IPS-NIHi7 (cell line): ENCODE measurements around the gene KTN1.

ENCODE experiments used
- DNase-seq: peaks from one replicate; pipeline ENCODE4 v3.0.0; 2012; ENCODE audit warnings: mixed read lengths; ENCODE audit errors: extremely low spot score

KTN1 gene

DNA sequence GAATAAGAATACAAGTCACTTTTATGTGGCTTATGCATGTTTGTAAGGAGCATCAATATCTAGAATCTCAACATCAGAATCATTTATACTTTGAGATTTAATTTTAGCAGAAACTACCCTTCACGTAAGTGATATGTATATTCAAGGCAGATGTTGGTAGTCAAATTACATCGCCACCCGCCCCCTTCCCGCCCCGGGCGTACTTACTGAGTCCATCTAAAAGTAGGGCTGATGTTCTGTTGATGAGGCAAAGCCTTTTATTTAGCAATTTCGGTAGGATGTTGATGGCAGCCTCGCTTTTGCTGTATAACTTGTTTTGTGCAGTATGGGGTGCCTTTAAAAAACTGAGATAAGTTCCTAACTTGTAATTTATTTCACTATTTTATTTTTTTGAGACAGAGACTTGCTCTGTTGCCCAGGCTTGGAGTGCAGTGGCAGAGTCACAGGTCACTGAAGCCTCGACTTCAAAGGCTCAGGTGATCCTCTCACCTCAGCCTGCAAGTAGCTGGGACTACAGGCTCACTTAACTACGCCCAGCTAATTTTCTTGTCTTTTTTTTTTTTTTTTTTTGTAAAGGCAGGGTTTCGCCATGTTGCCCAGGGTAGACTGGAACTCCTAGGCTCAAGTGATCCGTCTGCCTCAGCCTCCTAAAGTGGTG lies 30.8 kb downstream of the KTN1 start:
- peak; percentile 16 for DNase-seq

GRCh38 chr14:55611859-55612258 lies 31.9 kb downstream of the KTN1 start:
- no peak for DNase-seq

GRCh38 chr14:55614304-55614703 lies 34.3 kb downstream of the KTN1 start:
- no peak for DNase-seq

DNA sequence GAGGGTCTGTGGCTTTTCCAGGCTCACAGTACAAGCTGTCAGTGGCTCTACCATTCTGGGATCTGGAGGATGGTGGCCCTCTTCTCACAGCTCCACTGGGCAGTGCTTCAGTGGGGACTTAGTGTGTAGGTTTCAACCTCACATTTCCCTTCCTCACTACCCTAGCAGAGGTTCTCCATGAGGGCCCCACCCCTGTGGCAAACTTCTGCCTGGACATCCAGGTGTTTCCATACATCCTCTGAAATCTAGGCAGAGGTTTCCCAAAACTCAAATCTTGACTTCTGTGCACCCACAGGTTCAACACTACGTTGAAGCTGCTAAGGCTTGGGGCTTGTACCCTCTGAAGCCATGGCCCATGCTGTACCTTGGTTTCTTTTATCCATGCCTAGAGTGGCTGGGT lies 40.3 kb downstream of the KTN1 start:
- no peak for DNase-seq

DNA sequence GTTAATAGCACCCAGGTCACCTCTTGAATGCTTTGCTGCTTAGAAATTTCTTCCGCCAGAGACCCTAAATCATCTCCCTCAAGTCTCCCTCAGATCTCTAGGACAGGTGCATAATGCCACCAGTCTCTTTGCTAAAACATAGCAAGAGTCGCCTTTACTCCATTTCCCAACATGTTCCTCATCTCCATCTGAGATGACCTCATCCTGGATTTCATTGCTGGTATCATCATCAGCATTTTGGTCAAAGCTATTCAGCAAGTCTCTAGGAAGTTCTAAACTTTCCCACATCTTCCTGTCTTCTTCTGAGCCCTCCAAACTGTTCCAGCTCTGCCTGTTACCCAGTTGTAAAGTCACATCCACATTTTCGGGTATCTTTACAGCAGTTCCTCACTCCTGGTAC lies 41.0 kb downstream of the KTN1 start:
- no peak for DNase-seq

GRCh38 chr14:55621391-55621790 lies 41.4 kb downstream of the KTN1 start:
- DNase-seq = no peak

GRCh38 chr14:55624913-55625312 lies 44.9 kb downstream of the KTN1 start:
- DNase-seq = no peak

- no peak for DNase-seq
Observed at GRCh38 chr14:55625481-55625880, 45.5 kb downstream of the KTN1 start.

GRCh38 chr14:55626131-55626530 lies 46.1 kb downstream of the KTN1 start:
- no peak for DNase-seq

- DNase-seq = no peak
Observed at GRCh38 chr14:55628426-55628825, 48.4 kb downstream of the KTN1 start.

DNA sequence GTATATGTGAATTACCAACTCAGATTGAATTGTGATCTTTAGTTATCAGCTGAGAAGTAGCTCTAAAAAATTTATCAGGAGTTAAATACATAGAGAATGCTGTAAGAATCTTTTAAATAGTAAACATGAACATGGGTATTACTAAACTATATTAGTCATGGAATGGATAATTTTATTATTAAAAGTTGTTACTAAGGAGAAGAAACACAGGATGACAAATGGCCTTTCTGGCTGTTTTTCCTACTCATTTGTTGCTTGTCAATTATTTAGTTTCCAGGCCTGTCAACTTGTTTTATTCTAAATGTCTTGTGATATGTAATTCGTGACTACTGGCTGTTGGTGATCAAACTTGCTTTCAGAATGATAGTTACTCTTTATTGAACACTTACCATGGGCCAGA lies 58.7 kb downstream of the KTN1 start:
- no peak for DNase-seq

DNA sequence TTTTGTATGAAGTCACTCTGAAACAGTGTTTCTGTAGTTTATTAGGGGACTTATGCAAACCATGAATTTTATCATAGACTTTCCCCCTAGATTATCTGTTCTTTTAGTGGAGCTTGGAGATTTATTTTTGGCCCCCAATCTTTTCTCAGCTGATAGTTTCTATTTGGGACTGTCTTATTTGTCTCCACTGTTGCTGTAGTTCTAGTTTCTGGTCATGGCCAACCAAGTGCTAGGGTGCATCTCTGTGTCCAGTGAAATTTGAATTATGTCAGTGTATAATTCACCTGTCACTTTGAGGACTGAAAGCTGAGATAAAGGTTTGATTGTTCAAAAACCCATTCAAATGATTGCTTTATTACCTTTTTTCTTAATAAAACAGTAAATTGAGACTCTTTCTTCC lies 61.3 kb downstream of the KTN1 start:
- no peak for DNase-seq

GRCh38 chr14:55641954-55642353 lies 61.9 kb downstream of the KTN1 start:
- peak; percentile 6 for DNase-seq

GRCh38 chr14:55645145-55645544 lies 65.1 kb downstream of the KTN1 start:
- no peak for DNase-seq

- DNase-seq = no peak
Observed at GRCh38 chr14:55645845-55646832, 66.1 kb downstream of the KTN1 start.

DNA sequence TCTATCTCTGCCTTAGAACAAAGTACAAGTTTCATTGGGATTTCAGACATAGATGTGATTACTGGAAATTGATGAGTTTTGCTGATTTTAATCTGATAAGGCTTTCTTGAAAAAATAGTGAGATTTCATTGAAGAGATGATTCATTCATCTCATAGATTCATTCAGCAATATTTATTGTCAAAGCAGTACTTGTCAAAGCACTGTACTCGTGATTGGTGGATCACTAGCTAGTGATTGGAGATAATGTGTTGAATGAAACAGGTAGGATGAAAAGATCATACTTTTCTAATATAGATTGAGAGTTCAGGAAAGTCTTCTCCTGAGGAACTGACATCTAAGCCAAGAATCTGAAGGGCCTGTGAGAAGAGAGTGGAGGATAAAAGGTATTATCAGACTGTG lies 71.0 kb downstream of the KTN1 start:
- DNase-seq = no peak

DNA sequence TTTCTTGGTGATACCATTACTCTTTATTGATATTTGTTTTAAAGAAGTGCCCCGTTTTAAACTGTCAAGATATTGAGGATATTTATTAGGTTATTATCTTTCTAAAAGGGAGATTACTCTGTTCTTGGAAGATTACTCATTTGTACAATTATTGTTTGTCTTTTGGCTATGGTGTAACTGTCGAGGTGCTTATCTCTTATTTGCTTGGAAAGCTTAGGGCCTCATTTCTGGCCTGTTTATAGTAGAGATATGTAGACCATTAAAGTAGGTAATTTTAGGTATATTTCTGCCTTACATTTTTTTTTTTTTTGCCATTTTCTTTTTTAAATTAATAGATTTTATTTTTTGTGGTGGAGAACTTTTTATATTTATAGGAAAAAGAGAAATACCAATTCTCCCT lies 74.2 kb downstream of the KTN1 start:
- DNase-seq = no peak

- no peak for DNase-seq
Observed at GRCh38 chr14:55661029-55661428, 81.0 kb downstream of the KTN1 start.

GRCh38 chr14:55662752-55663151 lies 82.7 kb downstream of the KTN1 start:
- no peak for DNase-seq

- no peak for DNase-seq
Observed at GRCh38 chr14:55665067-55665675, 85.2 kb downstream of the KTN1 start.

DNA sequence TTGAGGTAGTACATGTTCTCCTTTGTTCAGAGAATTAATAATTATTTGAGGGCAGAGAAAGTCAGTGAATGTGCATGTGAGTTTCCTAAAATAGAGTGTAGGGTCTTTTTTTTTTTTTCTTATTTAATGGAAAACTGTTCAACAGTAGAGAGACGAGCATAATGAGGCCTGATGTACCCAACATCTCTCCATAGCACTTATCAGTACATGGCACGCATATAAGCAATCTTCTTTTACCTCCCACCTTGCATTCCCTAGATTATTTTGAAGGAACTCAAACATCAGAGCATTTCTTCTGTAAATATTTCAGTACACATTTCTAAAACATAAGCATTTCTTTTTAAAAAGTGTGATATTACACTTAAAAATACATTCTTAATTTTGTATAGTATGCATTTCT lies 87.8 kb downstream of the KTN1 start:
- DNase-seq = no peak

DNA sequence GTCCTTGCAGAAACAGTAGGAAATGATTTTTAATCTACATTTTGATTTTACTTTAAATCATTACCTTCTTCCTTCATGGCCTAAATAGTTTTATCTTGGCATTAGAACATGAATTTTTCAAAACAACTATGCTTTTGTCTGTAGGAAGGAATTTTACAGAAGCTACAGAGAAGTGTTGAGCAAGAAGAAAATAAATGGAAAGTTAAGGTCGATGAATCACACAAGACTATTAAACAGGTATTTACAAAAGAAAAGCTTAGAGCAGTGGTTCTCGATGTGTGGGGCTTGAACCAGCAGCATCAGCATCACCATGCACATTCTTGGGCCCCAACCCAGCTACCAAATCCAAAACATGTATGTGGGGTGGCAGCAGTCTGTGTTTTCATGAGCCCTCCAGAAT lies 91.6 kb downstream of the KTN1 start:
- DNase-seq = no peak

DNA sequence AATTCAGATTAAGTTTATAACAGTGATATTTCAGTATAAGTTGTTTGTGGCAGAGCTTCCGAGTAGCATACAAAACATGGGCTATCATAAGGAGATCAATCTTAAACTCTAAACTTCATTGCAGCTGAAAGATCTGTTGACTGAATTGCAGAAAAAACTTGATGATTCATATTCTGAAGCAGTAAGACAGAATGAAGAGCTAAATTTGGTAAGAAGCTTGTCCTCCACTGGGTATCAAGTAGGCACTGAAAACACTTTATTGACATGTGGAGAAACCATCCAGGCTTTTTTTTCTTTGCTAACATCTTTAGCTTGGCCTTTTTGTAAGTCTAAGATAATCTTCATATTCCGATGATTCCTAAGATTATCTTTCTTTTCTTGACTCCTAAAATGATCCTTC lies 93.0 kb downstream of the KTN1 start:
- DNase-seq = no peak
